GM18498 (cell line): Measurements from ENCODE around the gene MTMR12.
A peak's percentile ranks its signal among the peaks of the same experiment; 100 is the strongest.

Source experiments
- ATAC-seq: cut with Tn5 transposase; IDR thresholded peaks from one replicate; pipeline ENCODE4 v1.9.1; 2021; ENCODE audit warnings: mild to moderate bottlenecking, moderate library complexity; ENCODE audit not compliant: unreplicated experiment

MTMR12 gene

GRCh38 chr5:32278406-32278805, 34.3 kb downstream of the MTMR12 start:
- no peak for ATAC-seq

DNA sequence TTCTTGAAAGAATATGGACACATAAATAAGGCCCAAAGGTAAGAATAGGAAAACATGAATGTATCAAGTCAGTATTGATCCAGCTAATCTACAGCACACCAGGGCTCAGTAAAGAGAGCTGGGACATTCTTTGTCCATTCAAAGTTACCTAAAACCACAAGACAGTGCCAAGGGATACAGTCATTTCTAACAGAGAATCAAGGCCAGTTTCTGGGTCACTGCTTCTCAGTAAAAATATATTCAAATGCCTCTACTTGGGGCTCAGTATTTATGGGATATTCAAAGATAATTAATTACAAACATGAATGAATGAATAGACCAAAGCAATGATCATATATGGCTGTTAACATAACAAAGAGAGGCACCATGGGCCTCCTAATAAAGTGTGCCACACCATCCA, 34.9 kb downstream of the MTMR12 start:
- ATAC-seq: no peak

GRCh38 chr5:32276173-32276853, 36.4 kb downstream of the MTMR12 start:
- peak; percentile 37 for ATAC-seq

DNA sequence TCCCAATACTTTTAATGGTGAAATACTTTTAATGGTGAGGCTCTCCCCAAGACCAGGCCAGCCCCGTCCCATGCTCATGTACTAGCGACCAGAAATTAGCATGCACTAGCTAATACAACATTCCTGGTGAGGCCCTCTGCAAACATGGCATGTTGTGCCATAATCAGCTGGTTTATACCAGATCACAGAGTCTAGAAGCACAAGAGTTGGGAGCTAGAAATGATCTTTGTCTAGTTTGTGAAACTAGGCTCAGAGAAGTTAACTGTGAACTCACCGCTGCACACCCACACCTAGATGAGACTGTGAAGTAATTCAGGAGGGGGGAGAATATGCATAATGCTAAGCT, 37.4 kb downstream of the MTMR12 start:
- ATAC-seq: no peak

DNA sequence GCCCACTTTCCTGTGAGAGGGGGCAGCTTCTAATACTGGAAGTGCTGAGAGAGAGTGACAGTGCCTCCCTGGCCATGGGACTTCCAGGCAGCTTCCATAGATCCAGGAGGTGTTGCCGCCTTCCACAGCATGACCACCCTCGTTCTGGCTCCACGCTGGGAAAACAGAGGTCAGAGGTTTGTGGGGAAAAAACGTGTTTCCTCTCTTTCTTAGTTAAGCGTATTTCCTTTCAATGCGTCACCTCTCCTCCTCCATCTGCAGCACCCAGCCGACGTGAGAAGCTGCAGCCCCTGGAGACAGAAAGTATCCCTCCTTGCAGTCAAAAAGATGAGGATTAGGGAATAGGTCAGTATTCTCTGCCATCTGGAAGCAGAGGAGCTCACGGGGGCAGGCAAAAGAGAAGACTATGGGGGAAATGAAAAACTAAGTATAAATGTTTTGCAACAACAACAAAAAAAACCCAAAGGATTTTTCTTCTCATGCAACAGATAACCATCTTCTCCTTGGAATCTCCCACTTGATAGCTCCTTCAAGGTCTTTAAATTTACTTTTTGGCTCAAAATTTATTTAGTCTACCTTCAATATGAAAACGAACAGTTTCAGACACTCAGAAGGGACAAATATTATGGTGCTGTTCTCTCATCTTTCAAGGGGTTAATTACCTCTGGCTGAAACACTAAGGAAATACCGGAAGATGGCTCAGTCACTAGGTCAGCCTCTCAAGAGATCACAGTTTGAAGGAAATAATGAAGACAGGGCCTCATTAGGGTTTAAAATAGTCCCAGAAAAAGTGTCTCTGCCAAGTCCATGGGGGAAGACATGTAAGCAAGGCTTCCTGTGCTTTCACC, 38.0 kb downstream of the MTMR12 start:
- ATAC-seq: no peak

GRCh38 chr5:32273821-32274220, 38.9 kb downstream of the MTMR12 start:
- no peak for ATAC-seq

DNA sequence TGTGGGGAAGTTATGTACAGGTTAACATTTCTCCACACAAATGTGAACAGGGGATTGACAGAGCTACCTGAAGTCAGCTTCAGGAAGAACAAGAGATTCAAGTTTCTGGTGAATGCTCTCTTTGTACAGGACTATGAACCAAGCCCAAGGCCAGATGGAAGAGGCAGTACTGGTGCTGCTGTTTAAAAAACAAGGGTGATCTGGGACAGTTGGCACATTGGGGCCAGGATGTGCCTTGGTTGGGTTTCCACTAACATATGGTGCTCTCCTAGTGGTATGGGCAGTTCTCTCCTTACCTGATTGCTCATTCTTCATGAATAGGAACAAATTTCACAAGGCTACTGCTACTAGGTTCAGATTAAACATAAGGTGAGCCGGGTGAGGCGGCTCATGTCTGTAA, 40.0 kb downstream of the MTMR12 start:
- no peak for ATAC-seq

- no peak for ATAC-seq
Observed at GRCh38 chr5:32270946-32271345, 41.8 kb downstream of the MTMR12 start.

DNA sequence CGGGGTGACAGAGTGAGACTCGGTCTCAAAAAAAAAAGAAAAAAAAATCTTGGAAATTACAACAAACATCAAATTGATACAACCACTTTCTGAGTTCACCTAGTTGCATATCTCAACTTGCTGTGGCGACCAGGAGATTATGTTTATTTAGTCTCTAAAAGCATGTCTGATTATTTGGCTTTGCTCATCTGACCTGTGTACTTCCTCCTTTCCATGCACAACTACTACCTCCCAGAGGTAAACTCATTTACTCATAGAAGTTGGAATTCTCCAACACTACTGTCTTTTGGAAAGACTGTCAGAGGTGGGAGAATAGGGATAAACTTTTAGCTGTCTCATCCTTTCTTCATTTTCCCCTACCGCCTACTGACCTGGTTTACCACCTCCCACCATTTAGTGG, 42.6 kb downstream of the MTMR12 start:
- no peak for ATAC-seq

DNA sequence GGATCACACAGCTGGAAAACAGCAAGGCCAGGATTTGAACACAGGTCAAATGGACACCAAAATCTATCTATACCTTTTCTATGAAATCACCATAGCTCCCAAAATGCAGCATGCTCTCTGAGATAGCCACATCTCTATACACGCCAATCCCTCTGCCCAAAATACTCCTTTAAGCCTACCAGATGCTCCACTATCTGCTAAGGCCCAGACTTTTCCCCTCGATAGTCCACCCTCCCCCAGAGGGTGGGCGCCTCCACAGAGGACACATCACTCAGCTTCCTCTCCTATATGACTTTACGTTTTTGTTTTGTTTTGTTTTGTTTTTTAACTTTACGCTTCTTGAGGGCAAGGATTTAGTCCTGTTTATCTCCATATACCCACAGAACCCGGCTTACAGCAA, 46.8 kb downstream of the MTMR12 start:
- no peak for ATAC-seq

- ATAC-seq: no peak
Observed at GRCh38 chr5:32264957-32265572, 47.7 kb downstream of the MTMR12 start.

GRCh38 chr5:32263684-32264083, 49.1 kb downstream of the MTMR12 start:
- no peak for ATAC-seq

DNA sequence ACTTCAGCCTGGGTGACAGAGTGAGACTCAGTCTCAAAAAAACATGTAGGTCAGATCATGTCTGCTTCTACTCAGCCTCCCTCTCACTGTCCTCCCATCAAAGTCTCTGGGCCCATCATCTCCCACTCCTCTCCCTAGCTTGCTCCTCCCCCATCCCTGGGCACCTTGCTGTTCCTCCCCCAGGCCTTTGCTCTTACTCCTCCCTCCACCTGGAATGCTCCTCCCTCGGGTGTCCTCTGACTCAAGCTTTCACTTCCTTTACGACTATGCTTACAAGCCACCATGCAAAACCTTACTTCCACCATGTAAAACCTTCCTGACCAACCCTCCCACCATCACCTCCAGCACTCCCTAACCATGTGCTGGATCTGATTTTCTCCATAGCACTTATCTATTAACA, 51.5 kb downstream of the MTMR12 start:
- peak; percentile 84 for ATAC-seq

DNA sequence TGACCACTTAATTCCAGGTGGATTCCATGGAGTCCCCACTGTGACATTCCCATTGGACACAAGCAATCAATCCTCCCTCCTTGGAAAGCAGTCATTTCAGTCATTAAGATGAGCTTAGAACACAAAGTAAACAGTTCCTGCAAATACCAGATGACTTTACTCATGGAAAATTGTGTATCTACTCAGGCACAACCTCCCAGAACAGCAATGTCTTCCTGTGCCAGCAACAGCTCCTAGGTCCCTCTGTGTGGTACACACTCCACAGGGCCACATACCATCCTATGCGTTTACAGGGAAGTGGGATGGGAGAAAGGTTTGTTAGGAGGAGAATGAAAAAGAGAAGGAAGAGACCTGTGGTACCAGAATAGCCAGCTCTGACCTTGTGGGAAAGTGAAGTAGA, 53.7 kb downstream of the MTMR12 start:
- ATAC-seq: no peak

DNA sequence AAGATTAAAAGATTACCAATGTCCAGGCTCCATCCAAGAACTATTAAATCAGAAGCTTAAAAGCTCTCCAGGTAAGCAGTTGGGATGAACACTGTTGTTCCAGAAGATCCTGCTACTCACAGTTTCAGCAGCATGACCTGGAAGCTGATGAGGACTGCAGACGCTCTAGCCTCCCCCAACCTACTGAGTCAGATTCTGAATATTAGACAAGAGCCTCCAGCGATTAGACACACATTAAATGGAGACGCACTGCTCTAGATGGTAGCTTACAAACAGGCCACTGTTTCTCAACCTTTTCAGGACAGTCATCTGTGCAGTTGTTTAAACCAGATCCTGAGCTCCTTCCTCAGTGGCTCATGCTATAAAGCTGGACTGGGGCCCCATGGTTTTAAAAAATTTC, 54.3 kb downstream of the MTMR12 start:
- no peak for ATAC-seq

DNA sequence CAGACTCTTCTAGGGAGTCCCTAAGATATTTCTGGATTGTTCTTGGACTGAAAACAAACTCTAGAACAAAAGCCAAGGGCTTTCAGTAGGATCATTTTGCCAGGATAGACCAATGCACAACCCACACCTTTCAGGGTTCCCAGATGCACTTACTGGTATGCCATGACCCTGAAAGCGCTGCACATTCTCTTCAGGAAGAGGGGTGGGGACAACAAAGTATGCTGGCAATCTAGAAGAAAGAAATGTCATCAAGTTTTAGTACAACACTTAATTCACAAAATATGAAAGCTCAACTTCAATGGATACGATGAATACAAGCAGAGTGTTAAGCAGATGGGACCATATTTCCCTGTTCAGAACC, 57.2 kb downstream of the MTMR12 start:
- ATAC-seq: no peak

DNA sequence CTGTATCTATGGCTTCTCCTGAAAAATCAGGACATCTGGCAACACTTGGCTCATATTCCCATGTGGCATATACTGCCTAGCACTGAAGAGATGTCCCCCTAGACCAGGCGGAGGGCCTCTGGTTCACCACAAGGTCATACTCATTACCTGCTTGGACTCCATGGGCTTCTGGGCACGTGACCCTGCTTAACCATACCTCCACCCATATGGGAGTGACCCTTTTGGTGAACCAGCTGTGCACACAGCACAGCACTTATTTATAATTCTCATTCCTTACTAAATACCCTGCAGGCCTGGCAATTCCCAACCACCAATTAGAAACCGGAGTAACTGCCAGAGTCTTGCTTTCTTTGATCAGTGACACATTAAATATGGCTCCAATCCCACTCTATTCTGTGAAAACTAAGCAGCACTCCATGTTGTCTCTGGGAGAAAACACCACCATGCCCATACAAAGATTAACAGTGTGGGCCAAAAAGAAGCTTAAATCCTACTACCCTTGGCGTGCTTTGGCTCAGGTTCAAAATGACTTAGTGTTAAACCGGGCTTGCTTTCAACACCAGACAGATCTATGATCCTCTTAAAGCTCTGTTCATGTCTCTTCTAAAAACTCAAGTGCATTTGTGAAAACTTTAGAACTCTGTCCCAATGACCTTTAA, 57.7 kb downstream of the MTMR12 start:
- no peak for ATAC-seq

DNA sequence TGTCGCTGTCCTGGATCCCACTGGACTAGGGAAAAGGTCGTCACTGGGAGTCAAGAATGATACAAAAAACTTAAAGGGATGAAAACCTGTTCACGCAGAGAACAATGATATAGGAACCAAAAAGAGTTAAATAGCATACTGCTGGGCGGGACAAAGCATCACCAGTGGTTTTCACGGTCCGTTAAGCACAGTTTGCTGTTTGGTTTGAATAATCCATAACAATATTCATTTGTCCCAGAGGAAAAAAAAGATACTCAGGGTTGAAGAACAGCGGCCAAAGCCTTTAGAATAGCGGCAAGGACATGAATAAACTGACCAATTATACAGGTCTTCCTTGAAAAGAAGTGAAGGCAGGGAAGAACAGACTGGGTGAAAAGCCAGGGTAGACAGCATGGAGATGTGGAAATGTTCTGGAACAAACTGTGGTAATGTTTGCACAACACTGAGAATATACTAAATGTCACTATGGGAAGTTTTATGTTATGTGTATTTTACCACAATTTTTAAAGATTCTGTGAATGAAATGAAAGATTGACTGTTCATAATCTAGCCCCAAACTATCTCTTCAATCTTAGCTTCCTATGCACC, 60.8 kb downstream of the MTMR12 start:
- ATAC-seq: no peak

GRCh38 chr5:32249668-32250067, 63.1 kb downstream of the MTMR12 start:
- ATAC-seq: no peak

DNA sequence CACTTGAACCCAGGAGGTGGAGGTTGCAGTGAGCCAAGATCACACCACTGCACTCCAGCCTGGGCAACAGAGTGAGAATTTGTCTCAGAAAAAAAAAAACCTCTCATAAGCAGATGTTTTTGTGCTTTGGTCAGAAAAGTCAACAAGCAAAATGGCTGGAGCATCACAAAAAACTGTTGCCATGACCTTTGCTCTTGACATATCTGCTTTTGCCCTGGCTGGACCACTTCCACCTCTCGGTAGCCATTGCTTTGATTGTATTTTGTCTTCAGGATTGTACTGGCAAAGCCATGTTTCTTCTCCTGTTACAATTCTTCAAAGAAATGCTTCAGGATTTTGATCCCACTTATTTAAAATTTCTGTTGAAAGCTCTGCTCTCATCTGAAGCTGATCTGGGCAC, 67.0 kb downstream of the MTMR12 start:
- ATAC-seq: no peak

DNA sequence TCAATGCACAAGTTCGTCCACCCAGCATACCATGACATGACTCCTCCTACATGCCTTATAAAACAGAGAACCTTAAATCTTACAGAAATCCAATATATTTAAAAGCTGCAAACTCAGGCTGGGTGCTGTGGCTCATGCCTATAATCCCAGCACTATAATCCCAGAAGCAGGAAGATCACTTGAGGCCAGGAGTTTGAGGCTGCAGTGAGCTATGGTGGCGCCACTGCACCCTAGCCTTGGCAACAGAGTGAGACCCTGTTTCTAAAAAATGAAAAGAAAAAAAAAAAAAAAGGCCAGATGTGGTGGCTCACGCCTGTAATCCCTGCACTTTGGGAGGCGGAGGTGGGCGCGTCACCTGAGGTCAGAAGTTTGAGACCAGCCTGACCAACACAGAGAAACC, 68.7 kb downstream of the MTMR12 start:
- no peak for ATAC-seq
